Measurements from ENCODE around the gene VSTM4.

Gene VSTM4

GRCh38 chr10:49053053-49053997 is 62.0 kb downstream of the VSTM4 start:
- H3K27me3 ChIP-seq (ENCODE audit: control insufficient read depth, insufficient read depth, low read length) = no peaks in the 10 kb centered on the region
- H3K36me3 ChIP-seq (ENCODE audit: control insufficient read depth, insufficient read depth, low read length) = no peaks in the 10 kb centered on the region
- no peak overlapping the region for H3K27ac ChIP-seq (ENCODE audit: low read depth, low read length)
- H3K4me3 ChIP-seq (ENCODE audit: low read length) = no peak overlapping the region
- no peaks in the 10 kb centered on the region for H3K4me1 ChIP-seq (ENCODE audit: control insufficient read depth, insufficient read depth, low read length)
- H3K9ac ChIP-seq (ENCODE audit: low read length) = no peak overlapping the region

GRCh38 chr10:49052069-49052468 is 63.3 kb downstream of the VSTM4 start:
- Histone ChIP-seq H3K9ac (ENCODE audit: low read length) (no peak overlapping the region), H3K27me3 (ENCODE audit: control insufficient read depth, insufficient read depth, low read length) (no peaks in the 10 kb centered on the region), H3K27ac (ENCODE audit: low read depth, low read length) (no peak overlapping the region), H3K4me1 (ENCODE audit: control insufficient read depth, insufficient read depth, low read length) (no peaks in the 10 kb centered on the region), H3K4me3 (ENCODE audit: low read length) (no peak overlapping the region), H3K36me3 (ENCODE audit: control insufficient read depth, insufficient read depth, low read length) (no peaks in the 10 kb centered on the region)

- no peak overlapping the region for H3K9ac ChIP-seq (ENCODE audit: low read length)
- H3K27ac ChIP-seq (ENCODE audit: low read depth, low read length) = no peak overlapping the region
- H3K36me3 ChIP-seq (ENCODE audit: control insufficient read depth, insufficient read depth, low read length) = no peaks in the 10 kb centered on the region
- H3K27me3 ChIP-seq (ENCODE audit: control insufficient read depth, insufficient read depth, low read length) = no peaks in the 10 kb centered on the region
- no peak overlapping the region for H3K4me3 ChIP-seq (ENCODE audit: low read length)
- no peaks in the 10 kb centered on the region for H3K4me1 ChIP-seq (ENCODE audit: control insufficient read depth, insufficient read depth, low read length)
These were observed 64.4 kb downstream of the VSTM4 start for GRCh38 chr10:49050906-49051305.

- Histone ChIP-seq H3K4me1 (ENCODE audit: control insufficient read depth, insufficient read depth, low read length) (no peaks in the 10 kb centered on the region), H3K27ac (ENCODE audit: low read depth, low read length) (no peak overlapping the region), H3K4me3 (ENCODE audit: low read length) (no peak overlapping the region)
These were observed 65.0 kb downstream of the VSTM4 start for GRCh38 chr10:49050366-49050765.

GRCh38 chr10:49049660-49050059 is 65.7 kb downstream of the VSTM4 start:
- Histone ChIP-seq H3K4me1 (ENCODE audit: control insufficient read depth, insufficient read depth, low read length) (no peaks in the 10 kb centered on the region), H3K27me3 (ENCODE audit: control insufficient read depth, insufficient read depth, low read length) (no peaks in the 10 kb centered on the region), H3K9ac (ENCODE audit: low read length) (no peak overlapping the region), H3K4me3 (ENCODE audit: low read length) (no peak overlapping the region), H3K27ac (ENCODE audit: low read depth, low read length) (no peak overlapping the region), H3K36me3 (ENCODE audit: control insufficient read depth, insufficient read depth, low read length) (no peaks in the 10 kb centered on the region)

More at GRCh38 chr10:49050366-49050765, 65.0 kb downstream of the VSTM4 start:
- H3K36me3 ChIP-seq (ENCODE audit: control insufficient read depth, insufficient read depth, low read length) = no peaks in the 10 kb centered on the region
- no peak overlapping the region for H3K9ac ChIP-seq (ENCODE audit: low read length)
- no peaks in the 10 kb centered on the region for H3K27me3 ChIP-seq (ENCODE audit: control insufficient read depth, insufficient read depth, low read length)

- no peak overlapping the region for H3K9ac ChIP-seq (ENCODE audit: low read length)
- H3K4me3 ChIP-seq (ENCODE audit: low read length) = no peak overlapping the region
- H3K27me3 ChIP-seq (ENCODE audit: control insufficient read depth, insufficient read depth, low read length) = no peaks in the 10 kb centered on the region
- no peak overlapping the region for H3K27ac ChIP-seq (ENCODE audit: low read depth, low read length)
- no peaks in the 10 kb centered on the region for H3K36me3 ChIP-seq (ENCODE audit: control insufficient read depth, insufficient read depth, low read length)
- H3K4me1 ChIP-seq (ENCODE audit: control insufficient read depth, insufficient read depth, low read length) = no peaks in the 10 kb centered on the region
These were observed 68.1 kb downstream of the VSTM4 start for GRCh38 chr10:49047128-49047639.

- H3K9ac ChIP-seq (ENCODE audit: low read length) = no peak overlapping the region
- H3K36me3 ChIP-seq (ENCODE audit: control insufficient read depth, insufficient read depth, low read length) = no peaks in the 10 kb centered on the region
- H3K4me1 ChIP-seq (ENCODE audit: control insufficient read depth, insufficient read depth, low read length) = no peaks in the 10 kb centered on the region
- no peak overlapping the region for H3K27ac ChIP-seq (ENCODE audit: low read depth, low read length)
- no peak overlapping the region for H3K4me3 ChIP-seq (ENCODE audit: low read length)
- H3K27me3 ChIP-seq (ENCODE audit: control insufficient read depth, insufficient read depth, low read length) = no peaks in the 10 kb centered on the region
These were observed 70.8 kb downstream of the VSTM4 start for GRCh38 chr10:49044293-49045193.

GRCh38 chr10:49040601-49041000 is 74.7 kb downstream of the VSTM4 start:
- Histone ChIP-seq H3K9ac (ENCODE audit: low read length) (no peak overlapping the region), H3K36me3 (ENCODE audit: control insufficient read depth, insufficient read depth, low read length) (no peaks in the 10 kb centered on the region), H3K4me3 (ENCODE audit: low read length) (no peak overlapping the region), H3K27ac (ENCODE audit: low read depth, low read length) (no peak overlapping the region), H3K27me3 (ENCODE audit: control insufficient read depth, insufficient read depth, low read length) (no peaks in the 10 kb centered on the region), H3K4me1 (ENCODE audit: control insufficient read depth, insufficient read depth, low read length) (no peaks in the 10 kb centered on the region)

GRCh38 chr10:49039409-49039808 is 75.9 kb downstream of the VSTM4 start:
- no peak overlapping the region for H3K4me3 ChIP-seq (ENCODE audit: low read length)
- no peak overlapping the region for H3K9ac ChIP-seq (ENCODE audit: low read length)
- no peaks in the 10 kb centered on the region for H3K36me3 ChIP-seq (ENCODE audit: control insufficient read depth, insufficient read depth, low read length)
- no peaks in the 10 kb centered on the region for H3K27me3 ChIP-seq (ENCODE audit: control insufficient read depth, insufficient read depth, low read length)
- H3K4me1 ChIP-seq (ENCODE audit: control insufficient read depth, insufficient read depth, low read length) = no peaks in the 10 kb centered on the region
- no peak overlapping the region for H3K27ac ChIP-seq (ENCODE audit: low read depth, low read length)

GRCh38 chr10:49038711-49039110 is 76.6 kb downstream of the VSTM4 start:
- H3K36me3 ChIP-seq (ENCODE audit: control insufficient read depth, insufficient read depth, low read length) = no peaks in the 10 kb centered on the region
- no peak overlapping the region for H3K4me3 ChIP-seq (ENCODE audit: low read length)
- H3K27me3 ChIP-seq (ENCODE audit: control insufficient read depth, insufficient read depth, low read length) = no peaks in the 10 kb centered on the region
- H3K4me1 ChIP-seq (ENCODE audit: control insufficient read depth, insufficient read depth, low read length) = no peaks in the 10 kb centered on the region
- no peak overlapping the region for H3K27ac ChIP-seq (ENCODE audit: low read depth, low read length)
- no peak overlapping the region for H3K9ac ChIP-seq (ENCODE audit: low read length)

GRCh38 chr10:49037187-49037586 is 78.1 kb downstream of the VSTM4 start:
- H3K27ac ChIP-seq (ENCODE audit: low read depth, low read length) = no peak overlapping the region
- no peak overlapping the region for H3K4me3 ChIP-seq (ENCODE audit: low read length)
- no peak overlapping the region for H3K9ac ChIP-seq (ENCODE audit: low read length)
- no peaks in the 10 kb centered on the region for H3K4me1 ChIP-seq (ENCODE audit: control insufficient read depth, insufficient read depth, low read length)
- H3K36me3 ChIP-seq (ENCODE audit: control insufficient read depth, insufficient read depth, low read length) = no peaks in the 10 kb centered on the region
- H3K27me3 ChIP-seq (ENCODE audit: control insufficient read depth, insufficient read depth, low read length) = no peaks in the 10 kb centered on the region

GRCh38 chr10:49036638-49037037 is 78.7 kb downstream of the VSTM4 start:
- Histone ChIP-seq H3K36me3 (ENCODE audit: control insufficient read depth, insufficient read depth, low read length) (no peaks in the 10 kb centered on the region), H3K4me3 (ENCODE audit: low read length) (no peak overlapping the region), H3K27ac (ENCODE audit: low read depth, low read length) (no peak overlapping the region), H3K27me3 (ENCODE audit: control insufficient read depth, insufficient read depth, low read length) (no peaks in the 10 kb centered on the region), H3K4me1 (ENCODE audit: control insufficient read depth, insufficient read depth, low read length) (no peaks in the 10 kb centered on the region), H3K9ac (ENCODE audit: low read length) (no peak overlapping the region)
